H1 (cell line): ENCODE measurements around the gene EXOSC6. TPM values are rescaled to one million over a fixed set of nuclear protein-coding genes. Genes with fewer than 3 reads are reported as not detected.
"Not testable (repeated sequence)": the region's sequence is repeated elsewhere in the genome, so short reads cannot be mapped to it uniquely, and the experiment has no call there.

Source experiments
- CTCF ChIA-PET: fragments of 300-600 bp; sonication (Branson Sonifier 250); formaldehyde crosslinking; loops from one replicate; lab custom pipeline; 2021; ENCODE audit not compliant: partially characterized antibody; lab: Charles Lee
- POLR2A ChIA-PET: fragments of 300-600 bp; sonication (Branson Sonifier 250); formaldehyde crosslinking; loops from one replicate; lab custom pipeline; 2021; ENCODE audit warnings: inconsistent platforms; ENCODE audit not compliant: partially characterized antibody; lab: Charles Lee
- DNase-seq, 2 experiments: peaks; one replicate each; pipeline versions ENCODE4 v3.0.0 to v3.0.0-alpha.2; 2010 to 2022; ENCODE audit warnings: low spot score in 2 of 2, low read depth in 1 of 2, mixed read lengths in 1 of 2
- FAIRE-seq: peaks from 2 replicates; lab custom pipeline; 2011; peaks lifted over from hg19 to GRCh38; lab: Jason Lieb, UNC
- H2AFZ ChIP-seq: 2 replicates; pipeline ENCODE4 v1.8.1; 2012; ENCODE audit warnings: low read length, inconsistent platforms
- H2AK5ac ChIP-seq: 2 replicates; pipeline ENCODE4 v1.6.1; 2013; ENCODE audit warnings: low read depth, low read length
- H2BK120ac ChIP-seq: replicated peaks from 2 replicates; pipeline ENCODE3; 2013; ENCODE audit warnings: low read depth, low read length, inconsistent platforms
- H2BK12ac ChIP-seq: 2 replicates; pipeline ENCODE4 v1.6.1; 2013; ENCODE audit warnings: low read depth, low read length
- H2BK15ac ChIP-seq: 2 replicates; pipeline ENCODE4 v1.6.1; 2013; ENCODE audit warnings: low read length
- H2BK20ac ChIP-seq: 2 replicates; pipeline ENCODE4 v1.6.1; 2013; ENCODE audit warnings: low read length
- H2BK5ac ChIP-seq: 2 replicates; pipeline ENCODE4 v1.6.1; 2013; ENCODE audit warnings: low read depth, low read length
- H3K14ac ChIP-seq: 2 replicates; pipeline ENCODE4 v1.6.1; 2013; ENCODE audit warnings: inconsistent platforms; ENCODE audit not compliant: insufficient read length
- H3K18ac ChIP-seq: 2 replicates; pipeline ENCODE4 v1.6.1; 2013; ENCODE audit warnings: low read length; ENCODE audit errors: extremely low read depth
- H3K23ac ChIP-seq: 2 replicates; pipeline ENCODE4 v1.6.1; 2013; ENCODE audit warnings: inconsistent platforms; ENCODE audit not compliant: insufficient read length
- H3K23me2 ChIP-seq: 2 replicates; pipeline ENCODE4 v1.6.1; 2013; ENCODE audit warnings: low read depth, low read length
- H3K27ac ChIP-seq: 2 replicates; pipeline ENCODE4 v1.6.1; 2011; ENCODE audit warnings: low read depth, low read length, inconsistent platforms
- H3K27me3 ChIP-seq, 4 experiments: replicated peaks in 1 of 4; 1 replicate in 1 of 4; 2 replicates in 3 of 4; pipeline versions ENCODE4 v1.6.1 to v1.8.1; 2011 to 2013; ENCODE audit warnings: low read length in 3 of 4, mild to moderate bottlenecking in 3 of 4, inconsistent platforms in 2 of 4, mixed read lengths in 2 of 4, moderate library complexity in 1 of 4; ENCODE audit not compliant: control insufficient read depth in 3 of 4, insufficient read depth in 3 of 4; ENCODE audit errors: extremely low read depth in 1 of 4
- H3K36me3 ChIP-seq, 4 experiments: 2 replicates each; pipeline versions ENCODE4 v1.6.1 to v1.8.1; 2011 to 2013; ENCODE audit warnings: mild to moderate bottlenecking in 4 of 4, low read length in 3 of 4, moderate library complexity in 2 of 4, control low read depth in 1 of 4, inconsistent platforms in 1 of 4; ENCODE audit not compliant: insufficient read depth in 4 of 4, control insufficient read depth in 2 of 4
- H3K4ac ChIP-seq: replicated peaks from 2 replicates; pipeline ENCODE3; 2013; ENCODE audit warnings: low read length, low read depth, mixed read lengths, inconsistent platforms; ENCODE audit not compliant: insufficient read length
- H3K4me1 ChIP-seq, 4 experiments: replicated peaks in 1 of 4; 1 replicate in 1 of 4; 2 replicates in 3 of 4; pipeline versions ENCODE4 v1.6.1 to v1.8.1; 2011 to 2013; ENCODE audit warnings: low read length in 3 of 4, inconsistent platforms in 2 of 4, mixed read lengths in 1 of 4; ENCODE audit not compliant: insufficient read depth in 4 of 4, control insufficient read depth in 3 of 4
- H3K4me2 ChIP-seq, 2 experiments: 2 replicates each; pipeline versions ENCODE4 v1.6.1 to v1.8.1; 2011 to 2013; ENCODE audit warnings: low read depth in 2 of 2, low read length in 2 of 2, control low read depth in 1 of 2, inconsistent platforms in 1 of 2, mild to moderate bottlenecking in 1 of 2; ENCODE audit not compliant: insufficient read depth in 1 of 2
- H3K4me3 ChIP-seq, 4 experiments: fragments of 200-600, 300-600 bp in 1 of 4; sonication (generic), shearing (Covaris generic), sonication (Bioruptor Twin) in 1 of 4; 2 replicates each; pipeline versions ENCODE4 v1.5.1 to v1.8.1; 2011 to 2016; ENCODE audit warnings: low read length in 4 of 4, low read depth in 3 of 4, control low read depth in 2 of 4, inconsistent platforms in 2 of 4, mild to moderate bottlenecking in 2 of 4, mixed read lengths in 1 of 4, moderate library complexity in 1 of 4; ENCODE audit not compliant: insufficient read depth in 2 of 4; ENCODE audit errors: extremely low read depth in 1 of 4
- H3K56ac ChIP-seq: replicated peaks from 2 replicates; pipeline ENCODE3; 2013; ENCODE audit warnings: low read depth, mild to moderate bottlenecking, mixed read lengths, low read length, inconsistent platforms; ENCODE audit not compliant: insufficient read length
- H3K79me1 ChIP-seq: 2 replicates; pipeline ENCODE4 v1.6.1; 2013; ENCODE audit warnings: low read depth, low read length, control low read depth
- H3K79me2 ChIP-seq, 2 experiments: 2 replicates each; pipeline versions ENCODE4 v1.6.1 to v1.8.1; 2012 to 2013; ENCODE audit warnings: low read length in 2 of 2, mild to moderate bottlenecking in 2 of 2, inconsistent platforms in 1 of 2; ENCODE audit not compliant: insufficient read depth in 2 of 2, control insufficient read depth in 1 of 2
- H3K9ac ChIP-seq, 4 experiments: replicated peaks in 1 of 4; 1 replicate in 1 of 4; 2 replicates in 3 of 4; pipeline versions ENCODE4 v1.6.1 to v1.8.1; 2011 to 2013; ENCODE audit warnings: low read depth in 3 of 4, low read length in 3 of 4, control low read depth in 2 of 4, mild to moderate bottlenecking in 2 of 4, moderate library complexity in 2 of 4, inconsistent platforms in 1 of 4; ENCODE audit errors: extremely low read depth in 1 of 4
- H3K9me3 ChIP-seq, 2 experiments: 2 replicates each; pipeline versions ENCODE4 v1.6.1 to v1.8.1; 2012 to 2013; ENCODE audit warnings: mild to moderate bottlenecking in 2 of 2, moderate library complexity in 2 of 2, control low read depth in 1 of 2, inconsistent platforms in 1 of 2, low read depth in 1 of 2, low read length in 1 of 2, mixed read lengths in 1 of 2; ENCODE audit not compliant: insufficient read depth in 2 of 2
- H4K20me1 ChIP-seq, 2 experiments: replicated peaks in 1 of 2; 2 replicates each; pipeline versions ENCODE3 to v1.8.1; 2011 to 2013; ENCODE audit warnings: inconsistent platforms in 2 of 2, low read length in 2 of 2, mild to moderate bottlenecking in 1 of 2; ENCODE audit not compliant: insufficient read depth in 2 of 2, control insufficient read depth in 1 of 2
- H4K5ac ChIP-seq: 2 replicates; pipeline ENCODE4 v1.6.1; 2013; ENCODE audit warnings: low read length, low read depth, mixed read lengths, inconsistent platforms; ENCODE audit not compliant: insufficient read length
- H4K8ac ChIP-seq: 2 replicates; pipeline ENCODE4 v1.8.0; 2013; ENCODE audit warnings: mild to moderate bottlenecking, moderate library complexity, low read length, inconsistent platforms; ENCODE audit not compliant: insufficient read depth; ENCODE audit errors: extremely low read depth
- H4K91ac ChIP-seq: replicated peaks from 2 replicates; pipeline ENCODE3; 2013; ENCODE audit warnings: low read length, mixed read lengths, inconsistent platforms; ENCODE audit not compliant: insufficient read length
- WGBS, 2 experiments: shearing (Covaris generic) in 1 of 2; methylation state at CpG; one replicate each; pipeline versions ENCODE4 v1.1.6 to v1.1.7; 2013 to 2015; ENCODE audit warnings: low lambda C conversion rate in 2 of 2, mixed read lengths in 2 of 2, inconsistent platforms in 1 of 2, low coverage in 1 of 2, missing lambda C conversion rate in 1 of 2; ENCODE audit not compliant: insufficient replicate concordance in 2 of 2, insufficient coverage in 1 of 2, insufficient read length in 1 of 2; ENCODE audit errors: extremely low coverage in 1 of 2, missing lambda C conversion rate in 1 of 2; 5-methylcytosine and 5-hydroxymethylcytosine counted together
- polyA plus RNA-seq, 7 experiments: library from polyadenylated mRNA; depleted of rRNA in 3 of 7; stranded (reverse) in 5 of 7; unstranded in 2 of 7; fragments of >200 nt in 5 of 7; fragments of 200-250 nt in 2 of 7; gene quantifications; 1 replicate in 5 of 7; 2 replicates in 1 of 7; 4 replicates in 1 of 7; pipeline versions ENCODE4 v1.2.1 to v1.2.3, GENCODE V29; 2011 to 2013; ENCODE audit warnings: missing spikeins in 2 of 7, mixed read lengths in 2 of 7
- total RNA-seq: library from RNA; stranded (reverse); fragmentation: NEBNext Ultra II Directional; extraction: Animal tissue kit (Norgen Biotek cat#: 25700); gene quantifications from 2 replicates; pipeline ENCODE4 v1.2.1, GENCODE V29; 2021

Gene EXOSC6
- total and polyA plus RNA-seq, 2 of the 8 experiments (the other 6 are each of a cell fraction or from before 2014, with no cell fraction given): 9.7 to 22.5 TPM

DNA sequence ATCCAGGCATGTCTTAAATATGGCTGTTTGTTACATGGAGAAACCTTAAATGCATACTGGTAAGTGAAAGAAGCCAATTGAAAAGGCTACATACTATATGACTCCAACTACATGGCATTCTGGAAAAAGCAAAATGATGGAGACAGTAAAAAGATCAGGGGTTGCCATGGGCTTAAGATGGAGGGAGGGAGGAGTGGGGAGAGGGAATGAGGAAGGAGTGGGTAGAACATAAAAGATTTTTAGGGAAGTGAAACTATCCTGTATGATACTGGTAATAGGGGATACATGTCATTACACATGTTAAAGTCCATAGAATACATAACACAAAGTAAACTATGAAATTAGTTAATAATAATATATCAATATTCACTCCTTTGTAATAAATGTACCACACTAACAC, 13.0 kb downstream of the EXOSC6 start:
- H3K27ac ChIP-seq, H4K20me1 ChIP-seq, FAIRE-seq, H2BK12ac ChIP-seq, H3K9me3 ChIP-seq, H2BK5ac ChIP-seq, H3K79me2 ChIP-seq, H3K36me3 ChIP-seq, H3K4ac ChIP-seq, H2AFZ ChIP-seq, H3K23me2 ChIP-seq, H2AK5ac ChIP-seq, H2BK15ac ChIP-seq, H3K79me1 ChIP-seq, H2BK120ac ChIP-seq, H3K4me3 ChIP-seq, CTCF ChIA-PET, H3K4me1 ChIP-seq, H4K5ac ChIP-seq, H3K18ac ChIP-seq, DNase-seq, H4K91ac ChIP-seq, H3K4me2 ChIP-seq, POLR2A ChIA-PET, H2BK20ac ChIP-seq, H3K27me3 ChIP-seq, H3K56ac ChIP-seq, H4K8ac ChIP-seq, H3K23ac ChIP-seq, H3K14ac ChIP-seq, H3K9ac ChIP-seq: not testable (repeated sequence)

- H3K27me3 ChIP-seq, H3K9me3 ChIP-seq, H3K4me3 ChIP-seq, H3K27ac ChIP-seq, H3K36me3 ChIP-seq, POLR2A ChIA-PET, H2BK20ac ChIP-seq, H3K79me2 ChIP-seq, CTCF ChIA-PET, H3K56ac ChIP-seq, DNase-seq, H2AK5ac ChIP-seq, H3K79me1 ChIP-seq, H3K14ac ChIP-seq, H3K23ac ChIP-seq, FAIRE-seq, H3K4me1 ChIP-seq, H3K18ac ChIP-seq, H2BK12ac ChIP-seq, H4K8ac ChIP-seq, H3K4ac ChIP-seq, H4K91ac ChIP-seq, H3K9ac ChIP-seq, H2BK15ac ChIP-seq, H2BK5ac ChIP-seq, H3K23me2 ChIP-seq, H2BK120ac ChIP-seq, H2AFZ ChIP-seq, H3K4me2 ChIP-seq, H4K5ac ChIP-seq, H4K20me1 ChIP-seq: not testable (repeated sequence)
- WGBS, 2 experiments: 97% methylated on average over 2 of the region's 3 CpGs; no CpG with 5 or more reads in 1 of the 2 experiments
These were observed 19.9 kb downstream of the EXOSC6 start for GRCh38 chr16:70231831-70232230.
